Measurements from ENCODE around the gene PRKAA2. TPM values are rescaled to one million over a fixed set of nuclear protein-coding genes. Genes with fewer than 3 reads are reported as not detected.

Gene PRKAA2
- polyA plus RNA-seq, 1 experiment: 0.70 TPM

DNA sequence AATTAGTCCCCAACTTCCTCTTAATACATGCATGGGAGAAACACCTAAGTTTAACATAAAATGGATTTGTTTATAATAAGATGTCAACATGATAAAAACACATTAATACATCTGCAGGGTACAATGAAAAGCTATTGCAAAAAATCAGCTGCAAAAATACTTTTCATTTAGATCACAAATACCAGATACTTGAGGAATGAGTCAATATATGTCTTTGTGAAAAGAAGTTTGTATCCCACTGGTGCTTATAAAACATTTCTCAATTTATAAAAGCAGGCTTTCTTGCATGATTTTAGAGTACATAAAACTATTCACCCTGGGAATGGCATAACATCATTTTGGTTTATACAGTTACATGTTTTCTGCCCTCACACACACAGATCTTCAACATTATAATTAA is 18.6 kb upstream of the PRKAA2 start:
- TF ChIP-seq, protein P1, sequence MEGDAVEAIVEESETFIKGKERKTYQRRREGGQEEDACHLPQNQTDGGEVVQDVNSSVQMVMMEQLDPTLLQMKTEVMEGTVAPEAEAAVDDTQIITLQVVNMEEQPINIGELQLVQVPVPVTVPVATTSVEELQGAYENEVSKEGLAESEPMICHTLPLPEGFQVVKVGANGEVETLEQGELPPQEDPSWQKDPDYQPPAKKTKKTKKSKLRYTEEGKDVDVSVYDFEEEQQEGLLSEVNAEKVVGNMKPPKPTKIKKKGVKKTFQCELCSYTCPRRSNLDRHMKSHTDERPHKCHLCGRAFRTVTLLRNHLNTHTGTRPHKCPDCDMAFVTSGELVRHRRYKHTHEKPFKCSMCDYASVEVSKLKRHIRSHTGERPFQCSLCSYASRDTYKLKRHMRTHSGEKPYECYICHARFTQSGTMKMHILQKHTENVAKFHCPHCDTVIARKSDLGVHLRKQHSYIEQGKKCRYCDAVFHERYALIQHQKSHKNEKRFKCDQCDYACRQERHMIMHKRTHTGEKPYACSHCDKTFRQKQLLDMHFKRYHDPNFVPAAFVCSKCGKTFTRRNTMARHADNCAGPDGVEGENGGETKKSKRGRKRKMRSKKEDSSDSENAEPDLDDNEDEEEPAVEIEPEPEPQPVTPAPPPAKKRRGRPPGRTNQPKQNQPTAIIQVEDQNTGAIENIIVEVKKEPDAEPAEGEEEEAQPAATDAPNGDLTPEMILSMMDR (IDR thresholded peaks at IDR 0.05; ENCODE audit: insufficient read depth, low read depth, low read length): no peak
- DNase-seq (ENCODE audit: low read depth): peak; percentile 46
- Histone ChIP-seq H3K4me3 (ENCODE audit: low read depth, low read length) (no peak overlapping the region), H3K36me3 (ENCODE audit: control insufficient read depth, insufficient read depth, low read length) (no peaks in the 10 kb centered on the region), H3K27me3 (ENCODE audit: control insufficient read depth, insufficient read depth, low read length) (no peaks in the 10 kb centered on the region)
- POLR2A ChIA-PET: interaction anchor here (0.6 kb wide), 2 partner anchors 51 to 855 kb away, joined by 3 read pairs; no protein-coding TSS in a partner anchor
- CTCF ChIA-PET: no interaction called here

DNA sequence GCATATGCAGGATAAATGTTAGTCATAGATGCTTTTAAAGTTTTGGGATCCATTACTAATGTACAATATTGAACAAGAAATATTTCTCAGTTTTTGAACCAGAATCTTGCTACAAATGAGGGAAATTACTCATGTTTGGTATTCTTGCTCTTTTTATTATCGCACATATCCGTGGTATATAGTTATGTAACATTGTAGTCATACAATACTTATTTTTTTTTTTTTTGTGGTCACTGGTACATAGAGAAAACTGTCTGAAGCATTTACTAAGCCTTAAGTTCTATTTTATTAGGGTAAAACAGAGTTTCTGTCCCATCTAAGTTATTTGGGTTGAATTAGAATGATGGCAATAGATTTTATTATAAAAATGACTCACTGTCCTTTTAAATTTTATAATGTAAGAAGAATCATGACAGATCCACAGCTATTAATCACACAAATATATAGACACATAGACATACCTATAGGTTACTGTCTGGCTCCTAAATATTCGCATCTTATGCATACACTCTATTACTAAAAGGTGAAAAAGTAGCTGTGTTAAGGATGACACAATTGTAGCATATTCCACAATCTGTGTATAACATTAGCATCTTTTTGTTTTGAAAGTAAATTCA is 18.0 kb upstream of the PRKAA2 start:
- Histone ChIP-seq H3K36me3 (ENCODE audit: control insufficient read depth, insufficient read depth, low read length) (no peaks in the 10 kb centered on the region), H3K4me3 (ENCODE audit: low read depth, low read length) (no peak overlapping the region), H3K27me3 (ENCODE audit: control insufficient read depth, insufficient read depth, low read length) (no peaks in the 10 kb centered on the region)
- no peak for DNase-seq (ENCODE audit: low read depth)
- CTCF ChIA-PET: no interaction called here
- TF ChIP-seq, protein P1 (IDR thresholded peaks at IDR 0.05; ENCODE audit: insufficient read depth, low read depth, low read length): no peak
- POLR2A ChIA-PET: no interaction called here

DNA sequence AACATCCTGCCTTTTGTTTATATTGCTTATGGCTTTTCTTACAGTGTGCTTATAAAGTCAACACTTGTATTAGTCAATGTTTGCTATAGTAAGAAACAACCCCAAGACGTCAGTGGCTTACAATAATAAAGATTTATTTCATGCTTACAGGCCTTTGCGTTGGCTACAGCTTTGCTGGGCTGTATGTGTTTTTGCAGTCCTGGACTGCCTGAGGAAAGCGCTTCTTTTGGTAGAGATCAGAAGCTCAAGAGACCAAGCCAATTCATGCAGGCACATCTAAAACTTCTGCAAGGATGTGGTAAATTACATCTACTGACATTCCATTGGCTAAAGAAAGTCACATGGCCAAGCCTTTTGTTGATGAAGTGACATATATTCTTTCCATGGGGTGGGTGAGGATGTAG is 17.5 kb upstream of the PRKAA2 start:
- ChIA-PET POLR2A (no interaction called here), CTCF (no interaction called here)
- Histone ChIP-seq H3K4me3 (ENCODE audit: low read depth, low read length) (no peak overlapping the region), H3K36me3 (ENCODE audit: control insufficient read depth, insufficient read depth, low read length) (no peaks in the 10 kb centered on the region), H3K27me3 (ENCODE audit: control insufficient read depth, insufficient read depth, low read length) (no peaks in the 10 kb centered on the region)
- no peak for DNase-seq (ENCODE audit: low read depth)
- TF ChIP-seq, protein P1 (IDR thresholded peaks at IDR 0.05; ENCODE audit: insufficient read depth, low read depth, low read length): no peak

GRCh38 chr1:56630786-56631185 is 14.3 kb upstream of the PRKAA2 start:
- no peaks in the 10 kb centered on the region for H3K27me3 ChIP-seq (ENCODE audit: control insufficient read depth, insufficient read depth, low read length)

DNA sequence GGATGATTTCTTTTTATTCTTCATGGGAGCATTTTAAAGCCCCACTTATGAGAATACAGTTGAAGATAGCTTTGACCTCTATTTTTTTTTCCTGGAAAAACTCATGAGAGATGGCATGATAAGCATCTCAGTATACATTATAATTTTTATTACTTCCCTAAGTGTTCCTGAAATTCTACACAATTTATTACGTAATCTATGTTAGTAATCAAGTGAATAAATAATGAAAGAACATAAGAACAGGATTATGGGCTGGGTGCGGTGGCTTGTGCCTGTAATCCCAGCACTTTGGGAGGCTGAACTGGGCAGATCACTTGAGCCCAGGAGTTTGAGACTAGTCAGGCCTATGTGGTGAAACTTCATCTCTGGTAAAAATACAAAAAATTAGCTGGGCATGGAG is 13.2 kb upstream of the PRKAA2 start:
- DNase-seq (ENCODE audit: low read depth): no peak
- ChIA-PET POLR2A (no interaction called here), CTCF (no interaction called here)
- TF ChIP-seq, protein P1 (IDR thresholded peaks at IDR 0.05; ENCODE audit: insufficient read depth, low read depth, low read length): no peak
- no peaks in the 10 kb centered on the region for H3K27me3 ChIP-seq (ENCODE audit: control insufficient read depth, insufficient read depth, low read length)
- H3K36me3 ChIP-seq (ENCODE audit: control insufficient read depth, insufficient read depth, low read length): no peaks in the 10 kb centered on the region
- no peak overlapping the region for H3K4me3 ChIP-seq (ENCODE audit: low read depth, low read length)

More at GRCh38 chr1:56630786-56631185, 14.3 kb upstream of the PRKAA2 start:
- Histone ChIP-seq H3K36me3 (ENCODE audit: control insufficient read depth, insufficient read depth, low read length) (no peaks in the 10 kb centered on the region), H3K4me3 (ENCODE audit: low read depth, low read length) (no peak overlapping the region)
- ChIA-PET POLR2A (no interaction called here), CTCF (no interaction called here)
- no peak for DNase-seq (ENCODE audit: low read depth)
- TF ChIP-seq, protein P1 (IDR thresholded peaks at IDR 0.05; ENCODE audit: insufficient read depth, low read depth, low read length): no peak
